Measurements from ENCODE around the gene OOSP4A. TPM values are rescaled to one million over a fixed set of nuclear protein-coding genes. Genes with fewer than 3 reads are reported as not detected.

Gene OOSP4A
- total RNA-seq, 4 donors from 2014 or later, result not detected

GRCh38 chr11:59957094-59957493, 6.7 kb upstream of the OOSP4A start:
- Histone ChIP-seq H3K27ac (no peak overlapping the region), H3K4me1 (no peaks in the 10 kb centered on the region), H3K36me3 (no peaks in the 10 kb centered on the region), H3K9me3 (no peaks in the 10 kb centered on the region), H3K27me3 (no peaks in the 10 kb centered on the region), H3K4me3 (no peak overlapping the region)
- in situ Hi-C loops (cut with MboI; ENCODE audit: low sequenced_read_pairs in 4 of 4), result no loop called here
- no peak for TF ChIP-seq POLR2A (IDR thresholded peaks at IDR 0.05)
- no peak for TF ChIP-seq CTCF (IDR thresholded peaks at IDR 0.05 in 4 of 5, conservative IDR thresholded peaks at IDR 0.05 in 1 of 5)
- ATAC-seq (no peak), DNase-seq (no peak)
- intact Hi-C loops (cut with DNase I; ENCODE audit: low total_unique reads), result no loop called here

GRCh38 chr11:59960502-59961381, 3.1 kb upstream of the OOSP4A start:
- Histone ChIP-seq H3K4me3 (no peak overlapping the region), H3K27me3 (no peaks in the 10 kb centered on the region), H3K27ac (no peak overlapping the region), H3K4me1 (no peaks in the 10 kb centered on the region), H3K36me3 (no peaks in the 10 kb centered on the region), H3K9me3 (no peaks in the 10 kb centered on the region)
- ATAC-seq (no peak), DNase-seq (no peak)
- intact Hi-C loops (cut with DNase I; ENCODE audit: low total_unique reads), result no loop called here
- in situ Hi-C loops (cut with MboI; ENCODE audit: low sequenced_read_pairs in 4 of 4), result no loop called here
- no peak for TF ChIP-seq POLR2A (IDR thresholded peaks at IDR 0.05)
- TF ChIP-seq CTCF (IDR thresholded peaks at IDR 0.05 in 4 of 5, conservative IDR thresholded peaks at IDR 0.05 in 1 of 5), result no peak

- in situ Hi-C loops (cut with MboI; ENCODE audit: low sequenced_read_pairs in 4 of 4) (no loop called here), intact Hi-C loops (cut with DNase I; ENCODE audit: low total_unique reads) (no loop called here)
- Histone ChIP-seq H3K27ac (no peak overlapping the region), H3K9me3 (no peaks in the 10 kb centered on the region), H3K27me3 (no peaks in the 10 kb centered on the region), H3K4me3 (no peak overlapping the region), H3K4me1 (no peaks in the 10 kb centered on the region), H3K36me3 (no peaks in the 10 kb centered on the region)
- DNase-seq (no peak), ATAC-seq (no peak)
- no peak for TF ChIP-seq POLR2A (IDR thresholded peaks at IDR 0.05)
Observed at GRCh38 chr11:59962107-59962482, 1.7 kb upstream of the OOSP4A start.

- in situ Hi-C loops (cut with MboI; ENCODE audit: low sequenced_read_pairs in 4 of 4), result no loop called here
- ATAC-seq (no peak), DNase-seq (no peak)
- intact Hi-C loops (cut with DNase I; ENCODE audit: low total_unique reads), result no loop called here
- TF ChIP-seq POLR2A (IDR thresholded peaks at IDR 0.05) (no peak), CTCF (IDR thresholded peaks at IDR 0.05 in 4 of 5, conservative IDR thresholded peaks at IDR 0.05 in 1 of 5) (no peak)
- H3K27me3 ChIP-seq, result no peaks in the 10 kb centered on the region
- no peak overlapping the region for H3K4me3 ChIP-seq
- no peaks in the 10 kb centered on the region for H3K36me3 ChIP-seq
- H3K9me3 ChIP-seq, result no peaks in the 10 kb centered on the region
- no peaks in the 10 kb centered on the region for H3K4me1 ChIP-seq
- no peak overlapping the region for H3K27ac ChIP-seq
Observed at GRCh38 chr11:59965424-59965823, 1.6 kb downstream of the OOSP4A start.

- no peaks in the 10 kb centered on the region for H3K9me3 ChIP-seq
- no peaks in the 10 kb centered on the region for H3K27me3 ChIP-seq
- ATAC-seq (no peak), DNase-seq (no peak)
- intact Hi-C loops (cut with DNase I; ENCODE audit: low total_unique reads) (no loop called here), in situ Hi-C loops (cut with MboI; ENCODE audit: low sequenced_read_pairs in 4 of 4) (no loop called here)
- H3K4me3 ChIP-seq, result no peak overlapping the region
- H3K27ac ChIP-seq, result no peak overlapping the region
- H3K36me3 ChIP-seq, result no peaks in the 10 kb centered on the region
- TF ChIP-seq POLR2A (IDR thresholded peaks at IDR 0.05), result no peak
- no peak for TF ChIP-seq CTCF (IDR thresholded peaks at IDR 0.05 in 4 of 5, conservative IDR thresholded peaks at IDR 0.05 in 1 of 5)
- no peaks in the 10 kb centered on the region for H3K4me1 ChIP-seq
Observed at GRCh38 chr11:59966201-59966600, 2.4 kb downstream of the OOSP4A start.

Data from gastrocnemius medialis (tissue), 4 donors.